ENCODE data around the gene RGS16.

- no peak for TF ChIP-seq EZH2 (IDR thresholded peaks at IDR 0.05; ENCODE audit: low read depth)
- no peak for TF ChIP-seq CTCF (conservative IDR thresholded peaks at IDR 0.05)
Observed at GRCh38 chr1:182651339-182651724, 47.1 kb upstream of the RGS16 start.
